IMR-90 (cell line): ENCODE data around the gene HNRNPU. TPM values are rescaled to one million over a fixed set of nuclear protein-coding genes. Genes with fewer than 3 reads are reported as not detected.

Experiments used
- ATAC-seq: fragments of 200-7000 bp; cut with Tn5 transposase; 2 replicates; pipeline ENCODE4 v1.9.1; 2020; ENCODE audit warnings: low read depth, mild to moderate bottlenecking, moderate library complexity
- BruUV-seq: library from RNA; stranded (reverse); fragments of 400-500 nt; replicated peaks from 2 replicates; lab custom pipeline; 2021; lab: Mats Ljungman, UMichigan
- CTCF ChIA-PET: fragments of 300-600 bp; formaldehyde crosslinking; extraction: SDS; loops from one replicate; lab custom pipeline; 2021; ENCODE audit warnings: antibody characterized with exemption; lab: Yijun Ruan, JAX
- POLR2A ChIA-PET: fragments of 300-600 bp; sonication (Branson Sonifier 250); formaldehyde crosslinking; loops from one replicate; lab custom pipeline; 2022; ENCODE audit warnings: antibody characterized with exemption; ENCODE audit not compliant: unreplicated experiment; lab: Charles Lee
- DNase-seq: peaks from one replicate; pipeline ENCODE4 v3.0.0; 2013
- H2AFZ ChIP-seq: replicated peaks from 2 replicates; pipeline ENCODE3; 2013; ENCODE audit warnings: low read length, mild to moderate bottlenecking; ENCODE audit not compliant: poor library complexity
- H2AK5ac ChIP-seq: 2 replicates; pipeline ENCODE4 v1.6.1; 2013; ENCODE audit warnings: low read depth, low read length, inconsistent platforms
- H2AK9ac ChIP-seq: replicated peaks from 2 replicates; pipeline ENCODE3; 2013; ENCODE audit warnings: mild to moderate bottlenecking, low read depth, low read length, moderate library complexity; ENCODE audit not compliant: poor library complexity
- H2BK120ac ChIP-seq: 2 replicates; pipeline ENCODE4 v1.6.1; 2013; ENCODE audit warnings: low read depth, low read length, inconsistent platforms
- H2BK15ac ChIP-seq: 3 replicates; pipeline ENCODE4 v1.6.1; 2013; ENCODE audit warnings: low read depth, low read length, inconsistent platforms
- H2BK20ac ChIP-seq: 2 replicates; pipeline ENCODE4 v1.6.1; 2013; ENCODE audit warnings: low read depth, mild to moderate bottlenecking, inconsistent platforms, low read length, moderate library complexity
- H2BK5ac ChIP-seq: 2 replicates; pipeline ENCODE4 v1.6.1; 2013; ENCODE audit warnings: mild to moderate bottlenecking, low read depth, low read length, inconsistent platforms; ENCODE audit not compliant: poor library complexity, severe bottlenecking
- H3K14ac ChIP-seq: replicated peaks from 2 replicates; pipeline ENCODE4 v1.6.1; 2013; ENCODE audit warnings: low read depth, low read length, inconsistent platforms
- H3K18ac ChIP-seq: 2 replicates; pipeline ENCODE4 v1.6.1; 2013; ENCODE audit warnings: low read depth, low read length, control low read depth
- H3K23ac ChIP-seq: 2 replicates; pipeline ENCODE4 v1.6.1; 2013; ENCODE audit warnings: low read depth, low read length, inconsistent platforms
- H3K27ac ChIP-seq: 2 replicates; pipeline ENCODE4 v1.5.1; 2013; ENCODE audit warnings: mild to moderate bottlenecking, control low read depth, low read length; ENCODE audit not compliant: insufficient read depth
- H3K27me3 ChIP-seq: 2 replicates; pipeline ENCODE4 v1.6.1; 2013; ENCODE audit warnings: low read length; ENCODE audit not compliant: control insufficient read depth, insufficient read depth
- H3K36me3 ChIP-seq: 2 replicates; pipeline ENCODE4 v1.6.1; 2013; ENCODE audit warnings: low read length, mixed read lengths; ENCODE audit not compliant: control insufficient read depth, insufficient read depth
- H3K4ac ChIP-seq: 2 replicates; pipeline ENCODE4 v1.6.1; 2013; ENCODE audit warnings: low read depth, low read length, inconsistent platforms
- H3K4me1 ChIP-seq: 2 replicates; pipeline ENCODE4 v1.6.1; 2013; ENCODE audit warnings: low read length, mixed read lengths; ENCODE audit not compliant: control insufficient read depth, insufficient read depth
- H3K4me2 ChIP-seq: 2 replicates; pipeline ENCODE4 v1.6.1; 2013; ENCODE audit warnings: low read depth, mild to moderate bottlenecking, control low read depth, low read length, moderate library complexity
- H3K4me3 ChIP-seq: 2 replicates; pipeline ENCODE4 v1.5.1; 2013; ENCODE audit warnings: low read depth, mild to moderate bottlenecking, control low read depth, low read length, moderate library complexity; ENCODE audit not compliant: insufficient read depth
- H3K56ac ChIP-seq: 2 replicates; pipeline ENCODE4 v1.6.1; 2013; ENCODE audit warnings: low read length, inconsistent platforms; ENCODE audit not compliant: insufficient read depth; ENCODE audit errors: extremely low read depth
- H3K79me1 ChIP-seq, 2 experiments: 2 replicates each; pipeline ENCODE4 v1.6.1; 2013; ENCODE audit warnings: low read length in 2 of 2, inconsistent platforms in 1 of 2, low read depth in 1 of 2
- H3K9ac ChIP-seq: 2 replicates; pipeline ENCODE4 v1.6.1; 2013; ENCODE audit warnings: low read depth, low read length, control low read depth
- H3K9me1 ChIP-seq: 2 replicates; pipeline ENCODE4 v1.6.1; 2013; ENCODE audit warnings: low read length, inconsistent platforms; ENCODE audit not compliant: insufficient read depth
- H3K9me3 ChIP-seq: 2 replicates; pipeline ENCODE4 v1.6.1; 2013; ENCODE audit warnings: low read length; ENCODE audit not compliant: control insufficient read depth, insufficient read depth
- H4K20me1 ChIP-seq: 2 replicates; pipeline ENCODE4 v1.6.1; 2013; ENCODE audit warnings: low read length, inconsistent platforms; ENCODE audit not compliant: insufficient read depth
- H4K5ac ChIP-seq: 2 replicates; pipeline ENCODE4 v1.6.1; 2013; ENCODE audit warnings: mild to moderate bottlenecking, low read depth, low read length, control low read depth
- H4K8ac ChIP-seq, 2 experiments: 2 replicates each; pipeline ENCODE4 v1.6.1; 2013; ENCODE audit warnings: low read depth in 2 of 2, low read length in 2 of 2, control low read depth in 1 of 2, inconsistent platforms in 1 of 2
- H4K91ac ChIP-seq: 2 replicates; pipeline ENCODE4 v1.6.1; 2013; ENCODE audit warnings: low read depth, low read length, inconsistent platforms; ENCODE audit not compliant: insufficient read depth
- BHLHE40 ChIP-seq: fragments of 150-350 bp; IDR thresholded peaks from 2 replicates; pipeline ENCODE4 v1.6.1; 2016; ENCODE audit warnings: mild to moderate bottlenecking, low read depth, low read length
- CEBPB ChIP-seq: IDR thresholded peaks from 2 replicates; pipeline ENCODE4 v1.6.1; 2012; ENCODE audit warnings: low read depth, low read length, improper control_type of control experiment
- CHD1 ChIP-seq: IDR thresholded peaks from 2 replicates; pipeline ENCODE4 v1.6.1; 2012; ENCODE audit warnings: low read depth, low read length, improper control_type of control experiment
- CTCF ChIP-seq: conservative IDR thresholded peaks from 2 replicates; pipeline ENCODE4 v1.5.1; 2012; ENCODE audit warnings: mild to moderate bottlenecking, low read depth, low read length, improper control_type of control experiment
- ELK1 ChIP-seq: fragments of 150-350 bp; IDR thresholded peaks from 2 replicates; pipeline ENCODE4 v1.6.1; 2016; ENCODE audit warnings: low read depth, mild to moderate bottlenecking, low read length, moderate library complexity, borderline replicate concordance
- FOS ChIP-seq: fragments of 150-350 bp; IDR thresholded peaks from 2 replicates; pipeline ENCODE4 v1.6.1; 2016; ENCODE audit warnings: low read depth, low read length
- MAFK ChIP-seq: IDR thresholded peaks from 2 replicates; pipeline ENCODE4 v1.6.1; 2012; ENCODE audit warnings: low read depth, low read length, improper control_type of control experiment
- MAZ ChIP-seq: IDR thresholded peaks from 2 replicates; pipeline ENCODE4 v1.6.1; 2012; ENCODE audit warnings: low read depth, mild to moderate bottlenecking, low read length, improper control_type of control experiment, moderate library complexity, borderline replicate concordance
- MXI1 ChIP-seq: IDR thresholded peaks from 2 replicates; pipeline ENCODE4 v1.6.1; 2012; ENCODE audit warnings: low read depth, mild to moderate bottlenecking, low read length, moderate library complexity, borderline replicate concordance
- NFE2L2 ChIP-seq: fragments of 150-350 bp; IDR thresholded peaks from 2 replicates; pipeline ENCODE4 v1.6.1; 2016; ENCODE audit warnings: low read depth, mild to moderate bottlenecking, low read length
- POLR2A ChIP-seq: IDR thresholded peaks from 2 replicates; pipeline ENCODE4 v1.6.1; 2012; ENCODE audit warnings: mild to moderate bottlenecking, low read depth, low read length
- RAD21 ChIP-seq: IDR thresholded peaks from 2 replicates; pipeline ENCODE4 v1.6.1; 2012; ENCODE audit warnings: low read length, improper control_type of control experiment
- RCOR1 ChIP-seq: IDR thresholded peaks from 2 replicates; pipeline ENCODE4 v1.6.1; 2012; ENCODE audit warnings: mild to moderate bottlenecking, low read length, improper control_type of control experiment; ENCODE audit not compliant: insufficient replicate concordance
- RFX5 ChIP-seq: IDR thresholded peaks from 2 replicates; pipeline ENCODE4 v1.8.0; 2012; ENCODE audit warnings: low read depth, mild to moderate bottlenecking, low read length, moderate library complexity
- SMC3 ChIP-seq: fragments of 150-350 bp; IDR thresholded peaks from 2 replicates; pipeline ENCODE4 v1.6.1; 2016; ENCODE audit warnings: low read depth, mild to moderate bottlenecking, antibody characterized with exemption, low read length, moderate library complexity
- dilution Hi-C: fragments of 300-500 bp; cut with HindIII; formaldehyde crosslinking; loops from one replicate; pipeline ENCODE4 v1.14.3; 2018; ENCODE audit warnings: low sequenced_read_pairs; ENCODE audit not compliant: unreplicated experiment
- in situ Hi-C: fragments of 300-500 bp; cut with MboI; formaldehyde crosslinking; loops from 3 replicates; pipeline ENCODE4 v1.14.3; 2019; ENCODE audit warnings: low sequenced_read_pairs, inconsistent platforms, mixed read lengths
- intact Hi-C: fragments of 100-400 bp; cut with micrococcal nuclease; formaldehyde crosslinking; loops from 2 replicates; pipeline ENCODE4 v1.10.0; 2022
- polyA plus RNA-seq, 3 experiments: library from polyadenylated mRNA; depleted of rRNA; stranded (reverse); fragments of >200 nt; gene quantifications; 2 replicates each; pipeline ENCODE4 v1.2.3, GENCODE V29; 2012; ENCODE audit warnings: low replicate concordance in 1 of 3
- total RNA-seq: library from RNA; depleted of rRNA; stranded (reverse); fragments of >200 nt; gene quantifications from 2 replicates; pipeline ENCODE4 v1.2.3, GENCODE V29; 2012

HNRNPU gene
- total and polyA plus RNA-seq, 2 of the 4 experiments (the other 2 are of a cell fraction) = 151 to 169 TPM

DNA sequence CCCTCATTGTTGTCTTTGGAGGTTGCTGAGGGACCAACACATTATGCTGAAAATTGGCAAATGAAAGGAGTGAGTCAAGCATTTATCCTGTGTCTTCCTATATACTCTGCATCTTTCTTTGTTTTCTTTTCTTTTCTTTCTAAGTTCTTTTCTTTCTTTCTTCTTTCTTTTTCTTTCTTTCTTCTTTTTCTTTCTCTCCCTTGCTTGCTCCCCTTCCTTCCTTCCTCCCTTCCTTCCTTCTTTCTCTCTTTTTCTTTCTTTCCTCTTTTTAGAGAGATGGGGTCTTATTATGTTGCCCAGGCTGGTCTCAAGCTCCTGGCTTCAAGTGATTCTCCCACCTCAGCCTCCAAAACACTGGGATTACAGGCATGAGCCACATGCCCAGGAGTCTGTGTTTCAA is 57.2 kb downstream of the HNRNPU start:
- no peak overlapping the region for H3K23ac ChIP-seq
- no peak for TF ChIP-seq RCOR1
- TF ChIP-seq RAD21 = no peak
- TF ChIP-seq RFX5 = no peak
- TF ChIP-seq CEBPB = no peak
- TF ChIP-seq MAZ = no peak
- TF ChIP-seq MXI1 = no peak
- TF ChIP-seq FOS = no peak
- TF ChIP-seq CTCF = no peak
- no peak for TF ChIP-seq BHLHE40
- TF ChIP-seq NFE2L2 = no peak
- no peak for TF ChIP-seq ELK1
- no peak for TF ChIP-seq CHD1
- TF ChIP-seq MAFK = no peak
- no peak for TF ChIP-seq POLR2A
- no peak for TF ChIP-seq SMC3
- intact Hi-C loops = no loop called here
- H3K27ac ChIP-seq = no peak overlapping the region
- no peaks in the 10 kb centered on the region for H4K20me1 ChIP-seq
- no peak overlapping the region for H3K4me2 ChIP-seq
- no TSS peak for BruUV-seq
- H3K9me3 ChIP-seq = no peaks in the 10 kb centered on the region
- no peak overlapping the region for H2BK5ac ChIP-seq
- no peak overlapping the region for H2BK15ac ChIP-seq
- H2BK20ac ChIP-seq = no peak overlapping the region
- ChIA-PET POLR2A (no interaction called here), CTCF (no interaction called here)
- no peak overlapping the region for H2BK120ac ChIP-seq
- H3K9ac ChIP-seq = no peak overlapping the region
- H4K8ac ChIP-seq = no peak overlapping the region
- H3K4me3 ChIP-seq = no peak overlapping the region
- DNase-seq = no peak
- in situ Hi-C loops = no loop called here
- H2AFZ ChIP-seq = no peak overlapping the region
- no peaks in the 10 kb centered on the region for H3K27me3 ChIP-seq
- no peak overlapping the region for H3K18ac ChIP-seq
- H3K4me1 ChIP-seq = no peaks in the 10 kb centered on the region
- H2AK9ac ChIP-seq = no peak overlapping the region
- no peaks in the 10 kb centered on the region for H3K9me1 ChIP-seq
- H3K56ac ChIP-seq = no peak overlapping the region
- H3K79me1 ChIP-seq = no peaks in the 10 kb centered on the region
- H3K14ac ChIP-seq = no peak overlapping the region
- dilution Hi-C loops = no loop called here
- H2AK5ac ChIP-seq = no peak overlapping the region
- no peak overlapping the region for H4K91ac ChIP-seq
- H3K36me3 ChIP-seq = no peaks in the 10 kb centered on the region
- no peak for ATAC-seq
- no peak overlapping the region for H3K4ac ChIP-seq
- no peak overlapping the region for H4K5ac ChIP-seq
